Type B pancreatic cell (in vitro differentiated cells): ENCODE data around the gene PCDHA2. TPM values are rescaled to one million over a fixed set of nuclear protein-coding genes. Genes with fewer than 3 reads are reported as not detected.
"Not testable (repeated sequence)": the region's sequence is repeated elsewhere in the genome, so short reads cannot be mapped to it uniquely, and the experiment has no call there.

Experiments used
- DNase-seq: peaks from one replicate; pipeline ENCODE4 v3.0.0; 2021; ENCODE audit warnings: mixed read lengths; ENCODE audit not compliant: unreplicated experiment; ENCODE audit errors: extremely low spot score
- H3K27ac Mint-ChIP-seq: 2 replicates; pipeline ENCODE4 v1.8.0; 2021; ENCODE audit warnings: mild to moderate bottlenecking, mixed read lengths
- H3K27me3 Mint-ChIP-seq: 2 replicates; pipeline ENCODE4 v1.8.0; 2021; ENCODE audit warnings: mixed read lengths
- H3K36me3 Mint-ChIP-seq: 2 replicates; pipeline ENCODE4 v1.8.0; 2021; ENCODE audit warnings: mixed read lengths
- H3K4me1 Mint-ChIP-seq: one replicate; pipeline ENCODE4 v1.8.0; 2021; ENCODE audit warnings: mixed read lengths; ENCODE audit not compliant: unreplicated experiment
- H3K4me3 Mint-ChIP-seq: 2 replicates; pipeline ENCODE4 v1.8.0; 2021; ENCODE audit warnings: mild to moderate bottlenecking, mixed read lengths
- H3K9me3 Mint-ChIP-seq: 2 replicates; pipeline ENCODE4 v1.8.0; 2021; ENCODE audit warnings: mixed read lengths
- CTCF ChIP-seq: fragments of 200-600 bp; sonication (generic); conservative IDR thresholded peaks from 2 replicates; pipeline ENCODE4 v1.5.0; 2021; ENCODE audit warnings: antibody characterized with exemption, mild to moderate bottlenecking
- total RNA-seq: library from RNA; stranded (reverse); gene quantifications from 2 replicates; pipeline ENCODE4 v1.2.1, GENCODE V29; 2021; ENCODE audit warnings: low replicate concordance

The PCDHA2 gene
- total RNA-seq, 1 donor from 2014 or later, result 1.0 TPM

GRCh38 chr5:140828362-140828737 is 33.7 kb downstream of the PCDHA2 start:
- peaks cover 4% of the 10 kb centered on the region for H3K4me1 Mint-ChIP-seq
- peaks cover 34% of the 10 kb centered on the region for H3K36me3 Mint-ChIP-seq
- H3K9me3 Mint-ChIP-seq, result peaks cover 14% of the 10 kb centered on the region
- no peaks in the 10 kb centered on the region for H3K27me3 Mint-ChIP-seq
- H3K4me3 Mint-ChIP-seq, result peak overlapping the region; percentile 92
- DNase-seq, result no peak
- peak overlapping the region; percentile 87 for H3K27ac Mint-ChIP-seq
- peak; percentile 57 for TF ChIP-seq CTCF

GRCh38 chr5:140829511-140830501 is 35.2 kb downstream of the PCDHA2 start:
- Mint-ChIP-seq H3K36me3 (peaks cover 45% of the 10 kb centered on the region), H3K9me3 (peaks cover 14% of the 10 kb centered on the region)
- not testable (repeated sequence) for H3K27me3 Mint-ChIP-seq, H3K4me3 Mint-ChIP-seq, H3K4me1 Mint-ChIP-seq, DNase-seq, H3K27ac Mint-ChIP-seq

- peaks cover 9% of the 10 kb centered on the region for H3K9me3 Mint-ChIP-seq
- H3K4me3 Mint-ChIP-seq, result peak within 1 kb of the TSS; percentile 86
- no peaks in the 10 kb centered on the region for H3K4me1 Mint-ChIP-seq
- H3K36me3 Mint-ChIP-seq, result peaks cover 33% of the 10 kb centered on the region
- H3K27me3 Mint-ChIP-seq, result no peaks in the 10 kb centered on the region
- TF ChIP-seq CTCF, result no peak
- H3K27ac Mint-ChIP-seq, result peak within 1 kb of the TSS; percentile 54
- DNase-seq, result no peak
These were observed 39.3 kb downstream of the PCDHA2 start, which contains the start of gene PCDHA7 for GRCh38 chr5:140833993-140834392. TSS of gene PCDHA7 (plus strand) at chr5:140834269. CDS start at chr5:140834384, 115 bp downstream.

- Mint-ChIP-seq H3K27ac (peak overlapping the region; percentile 54), H3K4me3 (peak overlapping the region; percentile 86), H3K36me3 (peaks cover 35% of the 10 kb centered on the region)
- DNase-seq, H3K4me1 Mint-ChIP-seq, H3K27me3 Mint-ChIP-seq, H3K9me3 Mint-ChIP-seq: not testable (repeated sequence)
These were observed 39.9 kb downstream of the PCDHA2 start for GRCh38 chr5:140834439-140835008.

- H3K36me3 Mint-ChIP-seq, result peaks cover 40% of the 10 kb centered on the region
- DNase-seq, result no peak
These were observed 41.2 kb downstream of the PCDHA2 start for GRCh38 chr5:140835622-140836510.

More at GRCh38 chr5:140835622-140836510, 41.2 kb downstream of the PCDHA2 start:
- Mint-ChIP-seq H3K4me1 (no peaks in the 10 kb centered on the region), H3K27ac (no peak overlapping the region), H3K9me3 (peaks cover 15% of the 10 kb centered on the region), H3K4me3 (no peak overlapping the region), H3K27me3 (no peaks in the 10 kb centered on the region)
- TF ChIP-seq CTCF, result no peak
